RWPE2 (cell line): ENCODE results near the gene DPF1.

Experiments
- ATAC-seq: fragments of 200-7000 bp; cut with Tn5 transposase; 3 replicates; pipeline ENCODE4 v1.9.1; 2021; ENCODE audit warnings: low read depth
- DNase-seq: peaks from one replicate; pipeline ENCODE4 v3.0.0-alpha.2; 2020; ENCODE audit warnings: low spot score
- H3K27ac ChIP-seq: fragments of 450-650 bp; 2 replicates; pipeline ENCODE4 v1.5.1; 2017; ENCODE audit warnings: mild to moderate bottlenecking; ENCODE audit not compliant: poor library complexity, severe bottlenecking
- H3K27me3 ChIP-seq: fragments of 250-450 bp; sonication (Bioruptor Pico); 2 replicates; pipeline ENCODE4 v1.5.1; 2021; ENCODE audit warnings: mild to moderate bottlenecking, moderate library complexity; ENCODE audit not compliant: insufficient read depth, poor library complexity, severe bottlenecking
- H3K36me3 ChIP-seq: fragments of 250-450 bp; sonication (Bioruptor Pico); 2 replicates; pipeline ENCODE4 v1.5.1; 2020; ENCODE audit warnings: low read depth, mild to moderate bottlenecking, moderate library complexity
- H3K4me1 ChIP-seq: fragments of 250-450 bp; sonication (Bioruptor Pico); 2 replicates; pipeline ENCODE4 v1.5.1; 2021; ENCODE audit warnings: mild to moderate bottlenecking, moderate library complexity; ENCODE audit not compliant: insufficient read depth, poor library complexity, severe bottlenecking
- H3K4me3 ChIP-seq: fragments of 250-450 bp; sonication (Bioruptor Pico); 2 replicates; pipeline ENCODE4 v1.5.1; 2021; ENCODE audit warnings: mild to moderate bottlenecking, moderate library complexity; ENCODE audit not compliant: severe bottlenecking
- H3K9me3 ChIP-seq: fragments of 250-450 bp; sonication (Bioruptor Pico); 2 replicates; pipeline ENCODE4 v1.5.1; 2021; ENCODE audit warnings: mild to moderate bottlenecking, moderate library complexity; ENCODE audit not compliant: severe bottlenecking
- TF ChIP-seq, protein P1 (sequence below): fragments of 450-650 bp; IDR thresholded peaks from one replicate; pipeline ENCODE4 v1.5.1; 2017; ENCODE audit warnings: mild to moderate bottlenecking, moderate library complexity; ENCODE audit not compliant: poor library complexity, severe bottlenecking

The DPF1 gene

DNA sequence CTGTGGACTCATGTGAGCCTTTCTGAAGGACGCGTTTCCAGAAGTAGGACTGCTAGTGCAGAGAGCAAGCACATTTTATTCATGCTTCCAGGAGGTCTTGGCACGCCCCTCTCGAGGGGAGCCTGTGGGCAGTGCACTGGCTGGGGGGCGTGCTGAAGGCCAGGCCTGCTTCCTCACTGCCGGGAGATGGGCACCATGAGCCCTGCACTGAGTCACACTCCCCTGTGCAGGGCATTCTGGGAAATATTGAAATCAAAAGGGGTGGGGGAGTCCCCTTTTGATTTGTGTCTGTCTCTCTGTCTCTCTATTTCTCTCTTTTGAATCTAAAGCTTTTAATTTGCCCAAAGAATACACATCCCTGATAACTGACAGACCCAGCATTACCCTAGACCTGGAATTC, 34.0 kb downstream of the DPF1 start:
- Histone ChIP-seq H3K27ac (no peak overlapping the region), H3K27me3 (no peaks in the 10 kb centered on the region), H3K9me3 (no peaks in the 10 kb centered on the region), H3K4me3 (no peak overlapping the region), H3K4me1 (no peaks in the 10 kb centered on the region), H3K36me3 (peaks cover 38% of the 10 kb centered on the region)
- no peak for DNase-seq
- ATAC-seq = no peak
- TF ChIP-seq, protein P1, sequence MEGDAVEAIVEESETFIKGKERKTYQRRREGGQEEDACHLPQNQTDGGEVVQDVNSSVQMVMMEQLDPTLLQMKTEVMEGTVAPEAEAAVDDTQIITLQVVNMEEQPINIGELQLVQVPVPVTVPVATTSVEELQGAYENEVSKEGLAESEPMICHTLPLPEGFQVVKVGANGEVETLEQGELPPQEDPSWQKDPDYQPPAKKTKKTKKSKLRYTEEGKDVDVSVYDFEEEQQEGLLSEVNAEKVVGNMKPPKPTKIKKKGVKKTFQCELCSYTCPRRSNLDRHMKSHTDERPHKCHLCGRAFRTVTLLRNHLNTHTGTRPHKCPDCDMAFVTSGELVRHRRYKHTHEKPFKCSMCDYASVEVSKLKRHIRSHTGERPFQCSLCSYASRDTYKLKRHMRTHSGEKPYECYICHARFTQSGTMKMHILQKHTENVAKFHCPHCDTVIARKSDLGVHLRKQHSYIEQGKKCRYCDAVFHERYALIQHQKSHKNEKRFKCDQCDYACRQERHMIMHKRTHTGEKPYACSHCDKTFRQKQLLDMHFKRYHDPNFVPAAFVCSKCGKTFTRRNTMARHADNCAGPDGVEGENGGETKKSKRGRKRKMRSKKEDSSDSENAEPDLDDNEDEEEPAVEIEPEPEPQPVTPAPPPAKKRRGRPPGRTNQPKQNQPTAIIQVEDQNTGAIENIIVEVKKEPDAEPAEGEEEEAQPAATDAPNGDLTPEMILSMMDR = no peak

DNA sequence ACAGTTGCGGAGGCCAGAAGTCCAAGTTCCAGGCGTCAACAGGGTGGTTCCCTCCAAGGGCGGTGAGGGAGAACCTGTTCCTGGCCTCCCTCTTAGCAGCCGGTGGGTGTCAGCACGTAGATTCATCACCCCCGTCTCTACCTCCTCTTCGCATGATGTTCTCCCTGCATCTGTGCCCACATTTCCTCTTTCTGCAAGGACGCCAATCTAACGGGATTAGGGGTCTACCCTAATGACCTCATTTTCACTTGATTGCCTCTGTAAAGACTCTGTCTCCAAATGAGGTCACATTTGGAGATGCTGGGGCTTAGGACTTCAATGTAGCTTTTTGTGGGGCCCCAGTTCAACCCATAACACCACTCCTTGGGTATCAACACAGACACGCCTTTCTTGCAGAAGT, 38.5 kb downstream of the DPF1 start:
- ATAC-seq (no peak), DNase-seq (no peak)
- Histone ChIP-seq H3K4me1 (no peaks in the 10 kb centered on the region), H3K4me3 (no peak overlapping the region), H3K27me3 (no peaks in the 10 kb centered on the region), H3K27ac (no peak overlapping the region), H3K36me3 (peaks cover 62% of the 10 kb centered on the region), H3K9me3 (no peaks in the 10 kb centered on the region)
- TF ChIP-seq, protein P1 = no peak

DNA sequence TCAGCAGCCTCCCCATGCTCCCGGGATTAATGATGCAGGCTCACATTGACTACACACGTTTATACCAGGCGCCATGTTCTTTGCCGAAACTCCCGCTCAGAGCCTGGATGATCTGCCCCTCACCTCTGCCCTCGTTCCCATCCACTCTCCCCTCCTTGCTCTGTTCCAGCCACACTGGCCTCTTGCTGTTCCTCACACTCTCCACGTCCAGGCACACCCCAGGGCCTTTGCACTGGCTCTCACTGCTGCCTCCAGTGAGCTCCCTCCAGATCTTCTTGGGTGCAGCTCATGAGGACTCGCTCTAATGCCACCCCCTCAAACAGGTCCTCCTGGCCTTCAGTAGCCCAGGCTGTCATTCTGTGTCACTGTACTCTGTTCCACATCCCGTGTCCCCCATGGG, 39.2 kb downstream of the DPF1 start:
- ATAC-seq = no peak
- Histone ChIP-seq H3K36me3 (peaks cover 69% of the 10 kb centered on the region), H3K27me3 (no peaks in the 10 kb centered on the region), H3K4me1 (no peaks in the 10 kb centered on the region), H3K9me3 (no peaks in the 10 kb centered on the region), H3K27ac (no peak overlapping the region), H3K4me3 (no peak overlapping the region)
- TF ChIP-seq, protein P1 = no peak
- no peak for DNase-seq

DNA sequence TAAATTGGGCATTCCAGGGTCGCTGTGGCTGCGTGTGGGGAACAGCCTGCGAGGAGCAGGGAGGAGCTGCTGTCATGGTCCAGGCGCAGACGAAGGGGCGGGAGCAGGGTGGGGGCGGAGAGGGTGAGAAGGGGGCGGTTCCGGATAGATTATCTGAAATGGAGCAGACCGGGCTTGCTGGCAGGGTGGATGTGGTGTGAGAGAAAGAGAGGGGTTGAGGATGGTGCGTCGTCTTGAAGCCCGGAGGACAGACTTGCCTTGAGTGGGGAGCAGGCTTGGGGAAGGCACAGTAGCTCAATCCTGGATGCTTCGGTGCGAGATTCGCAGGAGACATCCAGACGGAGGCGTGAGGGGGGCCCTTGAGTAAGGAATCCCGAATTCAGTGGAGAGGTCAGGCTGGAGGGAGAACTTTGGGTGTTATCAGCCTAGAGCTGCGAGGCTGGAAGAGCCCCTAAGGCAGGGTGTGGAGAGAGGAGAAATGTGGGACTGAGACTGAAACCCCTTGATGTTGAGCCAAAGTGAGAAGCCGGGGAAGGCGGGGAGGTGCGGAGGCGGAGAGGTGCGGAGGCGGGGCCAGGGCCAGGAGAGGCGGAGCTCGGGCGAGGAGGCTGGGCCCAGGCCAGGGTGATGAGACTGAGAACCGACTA, 40.6 kb downstream of the DPF1 start:
- TF ChIP-seq, protein P1 = no peak
- H3K4me1 ChIP-seq = no peaks in the 10 kb centered on the region
- H3K36me3 ChIP-seq = peaks cover 77% of the 10 kb centered on the region
- H3K27ac ChIP-seq = no peak overlapping the region
- DNase-seq (peak; percentile 61), ATAC-seq (no peak; the same call in 2 of the 3 replicates)
- no peaks in the 10 kb centered on the region for H3K27me3 ChIP-seq
- H3K9me3 ChIP-seq = peaks cover 2% of the 10 kb centered on the region
- H3K4me3 ChIP-seq = no peak overlapping the region

DNA sequence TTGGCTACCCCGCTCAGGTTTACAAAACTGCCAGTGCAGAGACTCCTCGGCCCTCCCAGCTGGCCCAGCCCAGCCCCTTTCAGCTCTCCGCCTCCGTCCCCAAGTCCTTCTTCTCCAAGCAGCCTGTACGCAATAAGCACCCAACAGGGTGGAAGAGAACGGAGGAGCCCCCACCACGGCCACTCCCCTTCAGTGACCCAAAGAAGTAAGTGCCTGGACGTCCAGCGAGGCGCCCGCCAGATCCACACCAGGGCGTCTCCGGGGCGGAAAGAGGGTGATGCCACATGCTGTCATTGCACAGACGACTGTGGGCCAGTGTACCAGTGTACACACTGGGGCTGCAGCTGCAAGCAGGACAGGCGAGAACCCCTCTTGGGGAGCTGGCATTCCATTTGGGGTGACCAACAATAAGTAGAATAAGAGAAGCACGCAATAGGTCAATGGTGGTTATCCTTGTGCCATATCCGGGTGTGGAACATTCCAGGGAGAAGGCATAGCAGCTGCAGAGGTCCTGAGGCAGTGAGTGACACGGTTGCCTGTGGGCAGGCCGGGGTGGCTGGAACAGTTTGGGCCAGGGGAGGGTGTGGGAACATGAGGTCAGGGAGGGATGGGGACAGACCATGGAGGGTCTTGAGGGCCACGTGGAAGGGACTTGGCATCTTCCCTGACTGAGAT, 41.3 kb downstream of the DPF1 start:
- H3K36me3 ChIP-seq = peaks cover 76% of the 10 kb centered on the region
- H3K27ac ChIP-seq = no peak overlapping the region
- DNase-seq (no peak), ATAC-seq (no peak)
- H3K9me3 ChIP-seq = peaks cover 2% of the 10 kb centered on the region
- H3K4me1 ChIP-seq = no peaks in the 10 kb centered on the region
- no peaks in the 10 kb centered on the region for H3K27me3 ChIP-seq
- TF ChIP-seq, protein P1 = no peak
- no peak overlapping the region for H3K4me3 ChIP-seq
